Trophoblast cell (in vitro differentiated cells and primary cell): ENCODE results near the gene DTNBP1.

Experiments used
- DNase-seq, 2 donors: peaks; one replicate each; pipeline ENCODE4 v3.0.0-alpha.2; 2016
- H2AFZ ChIP-seq: 2 replicates; pipeline ENCODE4 v1.6.1; 2013; ENCODE audit warnings: low read length, moderate library complexity, mild to moderate bottlenecking; ENCODE audit not compliant: insufficient read depth, poor library complexity
- H2AK5ac ChIP-seq: 2 replicates; pipeline ENCODE4 v1.6.1; 2013; ENCODE audit warnings: mild to moderate bottlenecking, low read length
- H2BK120ac ChIP-seq: 2 replicates; pipeline ENCODE4 v1.6.1; 2013; ENCODE audit warnings: low read length, mild to moderate bottlenecking, moderate library complexity; ENCODE audit not compliant: insufficient read depth, poor library complexity
- H2BK12ac ChIP-seq: 2 replicates; pipeline ENCODE4 v1.6.1; 2013; ENCODE audit warnings: mild to moderate bottlenecking, low read length, moderate library complexity
- H2BK5ac ChIP-seq: 2 replicates; pipeline ENCODE4 v1.6.1; 2013; ENCODE audit warnings: low read length, low read depth, moderate library complexity, mild to moderate bottlenecking; ENCODE audit not compliant: poor library complexity
- H3K14ac ChIP-seq: 2 replicates; pipeline ENCODE4 v1.6.1; 2013; ENCODE audit warnings: mild to moderate bottlenecking, low read length
- H3K18ac ChIP-seq: 2 replicates; pipeline ENCODE4 v1.6.1; 2013; ENCODE audit warnings: mild to moderate bottlenecking, low read length
- H3K23ac ChIP-seq: 2 replicates; pipeline ENCODE4 v1.6.1; 2013; ENCODE audit warnings: low read length
- H3K27ac ChIP-seq: 2 replicates; pipeline ENCODE4 v1.5.1; 2013; ENCODE audit warnings: low read depth, mild to moderate bottlenecking, inconsistent platforms, low read length, moderate library complexity
- H3K27me3 ChIP-seq: 2 replicates; pipeline ENCODE4 v1.6.1; 2013; ENCODE audit warnings: inconsistent platforms, mild to moderate bottlenecking, low read length, moderate library complexity; ENCODE audit not compliant: insufficient read depth
- H3K36me3 ChIP-seq, 2 experiments: 1 replicate in 1 of 2; 2 replicates in 1 of 2; pipeline ENCODE4 v1.6.1; 2013; ENCODE audit warnings: low read length in 2 of 2, mild to moderate bottlenecking in 2 of 2, moderate library complexity in 1 of 2; ENCODE audit not compliant: insufficient read depth in 2 of 2, control insufficient read depth in 1 of 2
- H3K4ac ChIP-seq: 2 replicates; pipeline ENCODE4 v1.6.1; 2013; ENCODE audit warnings: low read depth, mild to moderate bottlenecking, low read length, moderate library complexity
- H3K4me1 ChIP-seq, 2 experiments: 1 replicate in 1 of 2; 2 replicates in 1 of 2; pipeline ENCODE4 v1.6.1; 2013; ENCODE audit warnings: low read length in 2 of 2, mild to moderate bottlenecking in 2 of 2, moderate library complexity in 1 of 2; ENCODE audit not compliant: insufficient read depth in 2 of 2, control insufficient read depth in 1 of 2
- H3K4me2 ChIP-seq: 2 replicates; pipeline ENCODE4 v1.6.1; 2013; ENCODE audit warnings: inconsistent platforms, mild to moderate bottlenecking, low read length, moderate library complexity
- H3K4me3 ChIP-seq: 2 replicates; pipeline ENCODE4 v1.5.1; 2013; ENCODE audit warnings: mild to moderate bottlenecking, low read depth, low read length, inconsistent platforms
- H3K79me1 ChIP-seq: one replicate; pipeline ENCODE4 v1.6.1; 2013; ENCODE audit warnings: low read length
- H3K79me2 ChIP-seq: 2 replicates; pipeline ENCODE4 v1.6.1; 2013; ENCODE audit warnings: low read length, mild to moderate bottlenecking; ENCODE audit not compliant: control insufficient read depth, insufficient read depth, poor library complexity
- H3K9ac ChIP-seq: 2 replicates; pipeline ENCODE4 v1.6.1; 2013; ENCODE audit warnings: mild to moderate bottlenecking, low read length
- H3K9me3 ChIP-seq: 2 replicates; pipeline ENCODE4 v1.6.1; 2013; ENCODE audit warnings: low read depth, mild to moderate bottlenecking, control low read depth, inconsistent platforms, low read length; ENCODE audit not compliant: insufficient read depth
- H4K12ac ChIP-seq: 2 replicates; pipeline ENCODE4 v1.6.1; 2013; ENCODE audit warnings: low read depth, mild to moderate bottlenecking, low read length, moderate library complexity
- H4K8ac ChIP-seq: 2 replicates; pipeline ENCODE4 v1.6.1; 2013; ENCODE audit warnings: low read depth, mild to moderate bottlenecking, low read length, moderate library complexity
- H4K91ac ChIP-seq: one replicate; pipeline ENCODE4 v1.6.1; 2013; ENCODE audit warnings: low read depth, mild to moderate bottlenecking, low read length, moderate library complexity
- WGBS: extraction: QIAGEN DNeasy Blood & Tissue Kit; methylation state at CpG from one replicate; pipeline ENCODE4 v1.1.7; 2013; ENCODE audit warnings: missing lambda C conversion rate; ENCODE audit not compliant: insufficient read length, insufficient coverage; ENCODE audit errors: extremely low coverage; 5-methylcytosine and 5-hydroxymethylcytosine counted together

The DTNBP1 gene

GRCh38 chr6:15504581-15505350 lies 158.1 kb downstream of the DTNBP1 start:
- no peak overlapping the region for H2AK5ac ChIP-seq
- no peaks in the 10 kb centered on the region for H3K79me2 ChIP-seq
- peaks cover 45 to 58% of the 10 kb centered on the region in 2 experiments for H3K36me3 ChIP-seq

GRCh38 chr6:15504040-15504495 lies 158.8 kb downstream of the DTNBP1 start:
- no peaks in the 10 kb centered on the region for H3K79me2 ChIP-seq
- DNase-seq, result peak in 1 of 2 donors; percentile 87
- no peak overlapping the region for H3K4me3 ChIP-seq
- H3K18ac ChIP-seq, result no peak overlapping the region
- no peak overlapping the region for H3K9ac ChIP-seq
- no peak overlapping the region for H3K4me2 ChIP-seq
- no peak overlapping the region for H4K91ac ChIP-seq
- no peaks in the 10 kb centered on the region for H3K79me1 ChIP-seq
- H2AK5ac ChIP-seq, result no peak overlapping the region
- H2BK120ac ChIP-seq, result no peak overlapping the region
- H3K23ac ChIP-seq, result no peak overlapping the region
- H3K27ac ChIP-seq, result no peak overlapping the region
- H2BK5ac ChIP-seq, result no peak overlapping the region
- WGBS, result no CpG with 5 or more reads among the region's 12 CpGs
- no peaks in the 10 kb centered on the region for H3K27me3 ChIP-seq
- peaks cover 2% of the 10 kb centered on the region for H3K9me3 ChIP-seq
- peaks cover 0 to 3% of the 10 kb centered on the region in 2 experiments for H3K4me1 ChIP-seq
- H3K14ac ChIP-seq, result no peak overlapping the region
- no peak overlapping the region for H2AFZ ChIP-seq
- no peak overlapping the region for H4K8ac ChIP-seq
- H3K36me3 ChIP-seq, result peaks cover 45 to 55% of the 10 kb centered on the region in 2 experiments
- no peak overlapping the region for H2BK12ac ChIP-seq
- H3K4ac ChIP-seq, result no peak overlapping the region
- no peak overlapping the region for H4K12ac ChIP-seq

More at GRCh38 chr6:15504581-15505350, 158.1 kb downstream of the DTNBP1 start:
- DNase-seq, result no peak
- H4K91ac ChIP-seq, result no peak overlapping the region
- H3K27ac ChIP-seq, result no peak overlapping the region
- H3K4me2 ChIP-seq, result no peak overlapping the region
- no peak overlapping the region for H3K4me3 ChIP-seq
- H2BK5ac ChIP-seq, result no peak overlapping the region
- H3K79me1 ChIP-seq, result no peaks in the 10 kb centered on the region
- no CpG with 5 or more reads among the region's 26 CpGs for WGBS
- no peak overlapping the region for H2BK12ac ChIP-seq
- H3K23ac ChIP-seq, result no peak overlapping the region
- no peaks in the 10 kb centered on the region for H3K27me3 ChIP-seq
- no peak overlapping the region for H2AFZ ChIP-seq
- no peak overlapping the region for H2BK120ac ChIP-seq
- no peak overlapping the region for H3K14ac ChIP-seq
- no peak overlapping the region for H4K12ac ChIP-seq
- peaks cover 2% of the 10 kb centered on the region for H3K9me3 ChIP-seq
- peaks cover 0 to 3% of the 10 kb centered on the region in 2 experiments for H3K4me1 ChIP-seq
- H4K8ac ChIP-seq, result no peak overlapping the region
- H3K9ac ChIP-seq, result no peak overlapping the region
- no peak overlapping the region for H3K4ac ChIP-seq
- peak overlapping the region; percentile 36 for H3K18ac ChIP-seq

GRCh38 chr6:15503346-15503680 lies 159.5 kb downstream of the DTNBP1 start:
- no peaks in the 10 kb centered on the region for H3K79me1 ChIP-seq
- H3K36me3 ChIP-seq, result peaks cover 48 to 56% of the 10 kb centered on the region in 2 experiments
- H2AFZ ChIP-seq, result no peak overlapping the region
- no peak overlapping the region for H3K9ac ChIP-seq
- no peak overlapping the region for H2BK5ac ChIP-seq
- no peak overlapping the region for H2AK5ac ChIP-seq
- H4K12ac ChIP-seq, result no peak overlapping the region
- no peak for DNase-seq
- no peak overlapping the region for H3K4ac ChIP-seq
- no peaks in the 10 kb centered on the region for H3K79me2 ChIP-seq
- no peak overlapping the region for H2BK12ac ChIP-seq
- no peak overlapping the region for H3K18ac ChIP-seq
- no CpG with 5 or more reads among the region's 6 CpGs for WGBS
- H3K4me1 ChIP-seq, result peaks cover 0 to 3% of the 10 kb centered on the region in 2 experiments
- no peak overlapping the region for H3K14ac ChIP-seq
- H3K4me3 ChIP-seq, result no peak overlapping the region
- H3K9me3 ChIP-seq, result peaks cover 2% of the 10 kb centered on the region
- H3K27ac ChIP-seq, result no peak overlapping the region
- H3K4me2 ChIP-seq, result no peak overlapping the region
- no peak overlapping the region for H4K91ac ChIP-seq
- no peak overlapping the region for H3K23ac ChIP-seq
- H4K8ac ChIP-seq, result no peak overlapping the region
- no peak overlapping the region for H2BK120ac ChIP-seq
- no peaks in the 10 kb centered on the region for H3K27me3 ChIP-seq

GRCh38 chr6:15502446-15503345 lies 160.1 kb downstream of the DTNBP1 start:
- no peak overlapping the region for H3K14ac ChIP-seq
- no peak overlapping the region for H2BK120ac ChIP-seq
- H3K27me3 ChIP-seq, result no peaks in the 10 kb centered on the region
- H3K79me1 ChIP-seq, result no peaks in the 10 kb centered on the region
- H3K23ac ChIP-seq, result no peak overlapping the region
- peaks cover 0 to under 1% of the 10 kb centered on the region in 2 experiments for H3K4me1 ChIP-seq
- no peak overlapping the region for H4K12ac ChIP-seq
- no peak overlapping the region for H3K9ac ChIP-seq
- H2BK12ac ChIP-seq, result no peak overlapping the region
- no peak overlapping the region for H3K27ac ChIP-seq
- H3K9me3 ChIP-seq, result peaks cover 2% of the 10 kb centered on the region
- no peak overlapping the region for H3K4me2 ChIP-seq
- no peak overlapping the region for H2AFZ ChIP-seq
- no peak overlapping the region for H2BK5ac ChIP-seq
- no peak overlapping the region for H2AK5ac ChIP-seq
- H4K8ac ChIP-seq, result no peak overlapping the region
- H3K4me3 ChIP-seq, result no peak overlapping the region
- H3K79me2 ChIP-seq, result no peaks in the 10 kb centered on the region
- DNase-seq, result peak in 1 of 2 donors; percentile 73
- peaks cover 44 to 54% of the 10 kb centered on the region in 2 experiments for H3K36me3 ChIP-seq
- no peak overlapping the region for H3K18ac ChIP-seq
- WGBS, result no CpG with 5 or more reads among the region's 20 CpGs
- H4K91ac ChIP-seq, result no peak overlapping the region
- no peak overlapping the region for H3K4ac ChIP-seq
